ENCODE data around the gene PXDN.

PXDN gene

DNA sequence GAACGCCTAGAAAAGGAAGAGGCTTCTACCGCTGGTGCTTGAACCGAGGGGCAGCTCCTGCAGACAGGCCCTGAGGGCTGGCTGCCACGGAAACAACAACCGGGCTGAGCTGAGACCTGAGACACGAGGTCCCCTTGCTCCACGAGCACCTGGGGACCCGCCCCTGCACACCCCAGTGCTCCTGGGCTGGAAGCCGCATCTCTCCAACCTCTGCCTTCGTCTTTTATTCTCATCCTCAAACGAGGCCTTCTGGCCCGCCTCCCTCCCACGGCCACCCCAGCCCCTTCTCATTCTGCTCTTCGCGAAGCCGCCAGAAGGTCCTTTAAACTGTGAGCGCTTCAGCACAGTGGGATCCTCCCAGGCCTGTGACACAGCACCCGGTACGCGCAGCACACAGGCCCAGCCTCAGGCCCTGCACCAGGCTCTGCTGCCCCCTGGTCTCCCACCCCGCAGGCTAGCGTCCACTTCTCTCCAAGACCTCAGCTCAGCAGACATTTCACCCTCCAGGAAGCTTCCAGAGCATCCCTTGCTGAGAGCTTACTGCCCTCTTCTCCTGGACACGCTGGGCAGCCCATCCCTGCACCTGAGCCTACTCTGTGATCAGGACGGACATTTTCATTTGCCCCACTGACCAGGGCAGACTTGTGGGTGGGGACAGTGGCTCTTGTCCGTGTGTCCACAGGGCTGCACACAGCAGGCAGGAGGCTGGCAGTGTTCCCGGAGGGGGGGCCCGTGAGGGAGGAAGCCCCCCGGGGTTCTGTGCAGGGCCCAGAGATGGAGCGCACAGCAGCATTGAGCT is 149.7 kb downstream of the PXDN start:
- DNase-seq (ENCODE audit: low spot score) = no peak

GRCh38 chr2:1594123-1594372 is 150.3 kb downstream of the PXDN start:
- DNase-seq (ENCODE audit: low spot score) = no peak

- no peak for DNase-seq (ENCODE audit: low spot score)
Measured at GRCh38 chr2:1593371-1594122, 150.8 kb downstream of the PXDN start.

GRCh38 chr2:1591978-1592907 is 152.1 kb downstream of the PXDN start:
- no peak for DNase-seq (ENCODE audit: low spot score)

DNA sequence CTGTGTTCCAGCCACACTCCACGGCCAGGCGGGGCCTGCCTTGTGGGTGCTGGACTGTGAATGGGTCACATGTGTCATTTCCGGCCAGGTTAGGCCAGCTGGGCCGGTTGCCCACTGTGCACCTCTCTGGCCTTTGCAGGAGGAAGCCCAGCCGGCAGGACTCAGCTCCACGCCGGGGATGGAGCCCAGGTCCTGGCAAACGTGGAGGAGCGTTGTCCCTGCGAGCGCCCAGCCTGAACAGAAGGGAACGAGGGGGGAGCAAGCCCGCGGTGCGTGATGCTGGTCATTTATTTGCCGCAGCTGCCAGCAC is 152.9 kb downstream of the PXDN start:
- no peak for DNase-seq (ENCODE audit: low spot score)

GRCh38 chr2:1590596-1591460 is 153.5 kb downstream of the PXDN start:
- DNase-seq (ENCODE audit: low spot score) = no peak

- no peak for DNase-seq (ENCODE audit: low spot score)
Measured at GRCh38 chr2:1588978-1589621, 155.2 kb downstream of the PXDN start.

- DNase-seq (ENCODE audit: low spot score) = no peak
Measured at GRCh38 chr2:1588051-1588977, 156.0 kb downstream of the PXDN start.

DNA sequence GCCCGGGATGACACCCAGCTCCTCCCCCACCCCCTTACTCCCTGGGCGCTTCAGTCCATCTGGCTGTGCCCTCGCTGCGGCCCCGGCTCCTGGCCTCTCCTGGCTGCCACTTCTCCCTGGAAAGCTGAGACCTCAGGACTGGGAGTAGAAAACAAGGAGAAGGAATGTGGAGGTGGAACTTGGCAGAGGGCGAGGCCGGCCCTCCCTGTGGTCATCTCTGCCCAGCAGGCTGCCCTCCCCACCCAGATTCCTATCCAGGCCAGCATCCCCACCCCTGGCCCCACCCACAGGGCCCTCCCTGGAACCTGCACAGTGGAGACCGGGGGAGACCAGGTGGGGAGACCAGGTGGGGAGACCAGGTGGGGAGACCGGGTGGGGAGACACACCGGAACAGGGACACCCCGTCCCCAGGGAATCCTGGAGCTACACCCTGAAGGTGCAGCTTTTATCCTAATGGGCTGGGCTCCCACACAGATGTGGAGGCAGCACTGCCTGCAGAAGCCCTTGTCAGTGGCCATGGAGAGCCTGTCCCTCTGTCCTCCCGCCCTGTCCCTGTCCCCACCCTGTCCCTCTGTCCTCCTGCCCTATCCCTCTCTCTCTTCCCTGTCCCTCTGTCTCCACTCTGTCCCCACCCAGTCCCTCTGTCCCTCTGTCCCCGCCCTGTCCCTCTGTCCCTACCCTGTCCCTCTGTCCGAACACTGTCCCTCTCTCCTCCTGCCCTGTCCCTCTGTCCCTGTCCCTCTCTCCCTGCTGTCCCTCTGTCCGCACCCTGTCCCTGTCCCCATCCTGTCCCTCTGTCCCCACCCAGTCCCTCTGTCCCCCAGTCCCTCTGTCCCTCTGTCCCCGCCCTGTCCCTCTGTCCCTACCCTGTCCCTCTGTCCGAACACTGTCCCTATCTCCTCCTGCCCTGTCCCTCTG is 157.1 kb downstream of the PXDN start:
- no peak for DNase-seq (ENCODE audit: low spot score)

DNA sequence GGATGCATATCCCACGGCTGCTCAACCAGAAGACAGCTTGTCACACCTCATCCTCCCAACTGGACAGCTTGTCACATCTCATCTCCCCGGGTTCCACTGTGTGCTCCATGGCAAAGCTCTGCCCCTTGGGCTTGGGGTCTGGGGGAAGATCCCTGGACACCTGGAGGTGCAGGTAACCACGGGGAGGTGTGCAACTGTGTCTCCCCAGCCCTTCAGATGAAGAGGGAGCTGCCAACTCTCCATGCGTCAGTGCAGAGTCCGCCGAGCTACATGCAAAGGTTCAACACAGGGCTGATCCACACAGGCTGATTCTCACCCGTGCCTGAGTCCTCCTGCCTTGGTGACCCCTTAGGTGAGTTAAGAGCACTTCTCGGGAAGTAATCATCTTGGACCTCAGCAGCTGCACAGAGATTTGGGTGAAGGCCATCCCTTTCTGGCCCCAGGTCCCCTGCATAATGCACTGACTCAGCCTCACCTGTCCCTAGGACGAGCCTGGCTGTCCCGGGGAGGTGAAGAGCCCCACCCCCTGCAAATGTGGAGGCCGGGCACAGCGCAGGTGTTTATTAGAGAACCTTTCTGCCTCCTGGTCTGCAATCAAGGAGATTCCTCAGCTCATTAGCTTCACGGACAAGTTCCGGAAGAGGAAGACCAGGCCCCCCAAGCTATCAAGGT is 157.9 kb downstream of the PXDN start:
- DNase-seq (ENCODE audit: low spot score) = no peak

GRCh38 chr2:1585635-1586034 is 158.7 kb downstream of the PXDN start:
- DNase-seq (ENCODE audit: low spot score) = no peak

DNA sequence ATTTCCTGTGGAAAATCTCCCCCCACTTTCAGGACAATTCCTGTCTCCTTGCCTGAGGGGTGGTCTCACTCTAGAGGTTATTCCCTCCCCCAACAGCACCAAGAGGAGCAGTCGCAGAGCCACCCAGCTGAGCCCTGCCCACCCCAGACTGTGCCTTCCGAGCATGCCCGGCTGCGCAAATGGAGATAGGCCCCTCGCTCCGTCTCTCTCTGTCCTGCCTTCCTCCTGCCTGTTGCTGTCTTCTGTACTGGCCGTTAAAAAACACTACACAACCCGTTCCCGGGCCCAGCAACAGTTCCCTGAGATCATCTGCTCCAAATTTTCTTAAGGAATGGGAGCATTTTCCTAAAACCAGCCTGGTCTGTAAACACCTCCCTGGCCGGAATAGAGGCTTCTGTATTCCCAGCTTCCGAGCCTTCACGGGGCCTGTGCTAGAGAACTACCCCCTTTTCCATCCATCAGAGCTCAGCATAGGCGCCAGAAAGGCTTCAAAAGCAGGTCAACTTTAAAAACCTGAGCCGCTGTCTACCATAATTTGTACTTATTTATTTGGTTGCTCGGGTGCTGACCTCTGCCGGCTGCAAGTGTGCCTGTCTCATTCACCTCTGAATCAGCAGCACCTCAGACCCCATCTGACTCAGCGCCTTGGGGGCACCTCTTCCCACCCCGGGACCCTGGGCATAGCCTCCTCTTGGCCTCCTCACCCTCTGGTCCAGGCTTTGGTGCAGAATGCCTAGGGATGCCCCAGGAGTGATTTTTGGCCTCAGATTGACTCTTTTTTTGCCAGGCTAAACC is 159.4 kb downstream of the PXDN start:
- no peak for DNase-seq (ENCODE audit: low spot score)

- no peak for DNase-seq (ENCODE audit: low spot score)
Measured at GRCh38 chr2:1584051-1584531, 160.2 kb downstream of the PXDN start.

- no peak for DNase-seq (ENCODE audit: low spot score)
Measured at GRCh38 chr2:1582891-1583341, 161.4 kb downstream of the PXDN start.

GRCh38 chr2:1581965-1582625 is 162.2 kb downstream of the PXDN start:
- DNase-seq (ENCODE audit: low spot score) = no peak

All from activated CD4-positive, alpha-beta T cell treated with anti-CD3 and anti-CD28 coated beads, Interleukin-2, Interleukin-4, amounts not matched to agents 100 ng/mL and 50 ng/mL, durations not matched to agents 16 hours and 8 hours (primary cell).